HEK293T (cell line): ENCODE measurements around the gene SPOUT1.
"Not testable (repeated sequence)": the region's sequence is repeated elsewhere in the genome, so short reads cannot be mapped to it uniquely, and the experiment has no call there.

Experiments used
- BHLHE40 ChIP-seq: fragments of 450-650 bp; IDR thresholded peaks from 2 replicates; pipeline ENCODE4 v1.6.1; 2016; ENCODE audit warnings: mild to moderate bottlenecking, moderate library complexity, borderline replicate concordance
- CTBP1 ChIP-seq: fragments of 450-650 bp; IDR thresholded peaks from 2 replicates; pipeline ENCODE4 v1.6.1; 2016; ENCODE audit warnings: borderline replicate concordance
- ELF4 ChIP-seq: fragments of 450-650 bp; IDR thresholded peaks from 2 replicates; pipeline ENCODE4 v1.6.1; 2017; ENCODE audit warnings: antibody characterized with exemption
- FOXA1 ChIP-seq: fragments of 450-650 bp; IDR thresholded peaks from 2 replicates; pipeline ENCODE4 v1.6.1; 2016; ENCODE audit warnings: mild to moderate bottlenecking
- FOXK2 ChIP-seq: fragments of 450-650 bp; IDR thresholded peaks from 2 replicates; pipeline ENCODE4 v1.6.1; 2016; ENCODE audit warnings: mild to moderate bottlenecking
- L3MBTL2 ChIP-seq: fragments of 450-650 bp; conservative IDR thresholded peaks from 2 replicates; pipeline ENCODE4 v1.6.1; 2016; ENCODE audit warnings: mild to moderate bottlenecking
- NFRKB ChIP-seq: fragments of 450-650 bp; IDR thresholded peaks from 2 replicates; pipeline ENCODE4 v1.6.1; 2016; ENCODE audit warnings: mild to moderate bottlenecking, moderate library complexity
- SP1 ChIP-seq: fragments of 450-650 bp; IDR thresholded peaks from 2 replicates; pipeline ENCODE4 v1.6.1; 2017
- SUZ12 ChIP-seq: fragments of 450-650 bp; IDR thresholded peaks from 2 replicates; pipeline ENCODE4 v1.6.1; 2016; ENCODE audit warnings: mild to moderate bottlenecking
- TARDBP ChIP-seq: fragments of 450-650 bp; IDR thresholded peaks from 2 replicates; pipeline ENCODE4 v1.6.1; 2016
- ZNF384 ChIP-seq: fragments of 450-650 bp; IDR thresholded peaks from 2 replicates; pipeline ENCODE4 v1.6.1; 2016

DNA sequence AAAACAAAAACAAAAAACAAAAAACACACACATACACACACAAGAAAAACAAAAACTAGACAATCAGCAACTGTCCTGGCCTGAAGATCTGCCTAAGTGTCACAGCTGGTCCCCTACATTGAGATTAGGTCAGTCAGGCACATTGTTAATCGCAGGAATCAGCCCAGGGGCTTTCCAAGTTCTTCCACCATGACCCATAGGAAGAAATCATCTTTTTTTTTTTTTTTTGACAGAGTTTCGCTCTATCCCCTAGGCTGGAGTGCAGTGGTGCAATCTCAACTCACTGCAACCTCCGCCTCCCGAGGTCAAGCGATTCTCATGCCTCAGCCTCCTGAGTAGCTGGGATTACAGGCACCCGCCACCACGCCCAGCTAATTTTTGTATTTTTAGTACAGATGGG is 13.6 kb upstream of the SPOUT1 start:
- not testable (repeated sequence) for TF ChIP-seq ELF4, TARDBP, CTBP1, BHLHE40, FOXK2, L3MBTL2, NFRKB, FOXA1, SUZ12, ZNF384, SP1
